GM23248 (cell line): ENCODE data around the gene PLCB2. TPM values are rescaled to one million over a fixed set of nuclear protein-coding genes. Genes with fewer than 3 reads are reported as not detected.

Source experiments
- DNase-seq: peaks from one replicate; pipeline ENCODE4 v3.0.0-alpha.2; 2015
- H2AFZ ChIP-seq: fragments of 200-600 bp; sonication (generic); 2 replicates; pipeline ENCODE4 v1.6.1; 2016; ENCODE audit warnings: antibody characterized with exemption
- H3F3A ChIP-seq: fragments of 200-600 bp; sonication (generic); 2 replicates; pipeline ENCODE4 v1.6.1; 2016; ENCODE audit warnings: mild to moderate bottlenecking, antibody characterized with exemption, mixed run types; ENCODE audit not compliant: insufficient read depth
- H3K27ac ChIP-seq: fragments of 200-600 bp; sonication (generic); 2 replicates; pipeline ENCODE4 v1.5.1; 2016; ENCODE audit warnings: mild to moderate bottlenecking
- H3K27me3 ChIP-seq: fragments of 200-600 bp; sonication (generic); replicated peaks from 2 replicates; pipeline ENCODE4 v1.6.1; 2016; ENCODE audit warnings: mild to moderate bottlenecking; ENCODE audit not compliant: insufficient read depth
- H3K36me3 ChIP-seq: fragments of 200-600 bp; sonication (generic); 2 replicates; pipeline ENCODE4 v1.6.1; 2016; ENCODE audit warnings: low read depth, mild to moderate bottlenecking
- H3K4me1 ChIP-seq: fragments of 200-600 bp; sonication (generic); 2 replicates; pipeline ENCODE4 v1.6.1; 2016; ENCODE audit warnings: mild to moderate bottlenecking; ENCODE audit not compliant: insufficient read depth
- H3K4me2 ChIP-seq: fragments of 200-600 bp; sonication (generic); one replicate; pipeline ENCODE4 v1.6.1; 2016; ENCODE audit warnings: mild to moderate bottlenecking; ENCODE audit not compliant: unreplicated experiment
- H3K4me3 ChIP-seq: fragments of 200-600 bp; sonication (generic); 2 replicates; pipeline ENCODE4 v1.5.1; 2016; ENCODE audit warnings: mild to moderate bottlenecking
- H3K79me2 ChIP-seq: fragments of 200-600 bp; sonication (generic); 2 replicates; pipeline ENCODE4 v1.6.1; 2016; ENCODE audit warnings: mild to moderate bottlenecking; ENCODE audit not compliant: insufficient read depth
- H3K9ac ChIP-seq: fragments of 200-600 bp; sonication (generic); 2 replicates; pipeline ENCODE4 v1.6.1; 2016; ENCODE audit warnings: mild to moderate bottlenecking
- H3K9me2 ChIP-seq: fragments of 200-600 bp; sonication (generic); 2 replicates; pipeline ENCODE4 v1.6.1; 2016; ENCODE audit warnings: mixed run types, mild to moderate bottlenecking, moderate library complexity; ENCODE audit not compliant: insufficient read depth
- H3K9me3 ChIP-seq: fragments of 200-600 bp; sonication (generic); one replicate; pipeline ENCODE4 v1.6.1; 2017; ENCODE audit warnings: low read depth
- H4K20me1 ChIP-seq: fragments of 200-600 bp; sonication (generic); 2 replicates; pipeline ENCODE4 v1.6.0; 2016; ENCODE audit not compliant: insufficient read depth
- EZH2 ChIP-seq: fragments of 200-600 bp; sonication (generic); IDR thresholded peaks from 2 replicates; pipeline ENCODE4 v1.6.1; 2018; ENCODE audit warnings: antibody characterized with exemption, mild to moderate bottlenecking; ENCODE audit not compliant: insufficient read depth, poor library complexity, severe bottlenecking
- EZH2phosphoT487 ChIP-seq: fragments of 200-600 bp; sonication (generic); IDR thresholded peaks from 2 replicates; pipeline ENCODE4 v1.6.1; 2018; ENCODE audit warnings: antibody characterized with exemption, moderate library complexity, mild to moderate bottlenecking, low read depth; ENCODE audit not compliant: insufficient read depth
- WGBS, 2 experiments: methylation state at CpG; one replicate each; pipeline ENCODE4 v1.1.6; 2015 to 2017; ENCODE audit warnings: low lambda C conversion rate in 2 of 2, low coverage in 1 of 2; ENCODE audit errors: missing lambda C conversion rate in 2 of 2; 5-methylcytosine and 5-hydroxymethylcytosine counted together
- in situ Hi-C: fragments of 300-500 bp; cut with MboI; formaldehyde crosslinking; loops from 2 replicates; pipeline ENCODE4 v1.15.0; 2020
- polyA plus RNA-seq: library from polyadenylated mRNA; unstranded; fragments of >200 nt; fragmentation: Nextera tagmentation; extraction: Ambion mirVana; gene quantifications from 2 replicates; pipeline ENCODE4 v1.2.1, GENCODE V29; 2016
- total RNA-seq: library from RNA; depleted of rRNA; stranded (reverse); fragments of >200 nt; shearing (Covaris generic); gene quantifications from 2 replicates; pipeline ENCODE4 v1.2.3, GENCODE V29; 2014

Gene PLCB2
- total and polyA plus RNA-seq, 2 experiments from 2014 or later = 0.54 to 1.1 TPM

GRCh38 chr15:40302981-40303380 lies 4.8 kb downstream of the PLCB2 start:
- H3K9me2 ChIP-seq = no peaks in the 10 kb centered on the region
- no peaks in the 10 kb centered on the region for H3F3A ChIP-seq
- no peaks in the 10 kb centered on the region for H3K9me3 ChIP-seq
- H3K4me3 ChIP-seq = no peak overlapping the region
- DNase-seq = no peak
- WGBS, 2 experiments = 66 to 71% methylated on average over 10 to 11 of the region's 11 CpGs
- no peaks in the 10 kb centered on the region for H3K79me2 ChIP-seq
- no peak overlapping the region for H3K27ac ChIP-seq
- no peak overlapping the region for H3K4me2 ChIP-seq
- no peak overlapping the region for H3K9ac ChIP-seq
- in situ Hi-C loops = no loop called here
- no peaks in the 10 kb centered on the region for H3K4me1 ChIP-seq
- H4K20me1 ChIP-seq = no peaks in the 10 kb centered on the region
- peaks cover 7% of the 10 kb centered on the region; the same call in 1 of the 2 replicates for H3K27me3 ChIP-seq
- no peaks in the 10 kb centered on the region for H3K36me3 ChIP-seq
- no peak overlapping the region for H2AFZ ChIP-seq
- no peak for TF ChIP-seq EZH2phosphoT487
- TF ChIP-seq EZH2 = no peak

GRCh38 chr15:40302288-40302886 lies 5.3 kb downstream of the PLCB2 start:
- in situ Hi-C loops = no loop called here
- no peak overlapping the region for H3K9ac ChIP-seq
- H3F3A ChIP-seq = no peaks in the 10 kb centered on the region
- WGBS, 2 experiments = 70 to 72% methylated on average over 16 to 19 of the region's 19 CpGs
- H3K4me3 ChIP-seq = no peak overlapping the region
- H3K36me3 ChIP-seq = no peaks in the 10 kb centered on the region
- H3K27me3 ChIP-seq = peaks cover 7% of the 10 kb centered on the region; the same call in 1 of the 2 replicates
- H4K20me1 ChIP-seq = no peaks in the 10 kb centered on the region
- no peaks in the 10 kb centered on the region for H3K4me1 ChIP-seq
- no peak for DNase-seq
- no peaks in the 10 kb centered on the region for H3K9me2 ChIP-seq
- TF ChIP-seq EZH2 = no peak
- no peak for TF ChIP-seq EZH2phosphoT487
- no peak overlapping the region for H3K4me2 ChIP-seq
- H3K27ac ChIP-seq = no peak overlapping the region
- no peaks in the 10 kb centered on the region for H3K9me3 ChIP-seq
- H2AFZ ChIP-seq = no peak overlapping the region
- H3K79me2 ChIP-seq = no peaks in the 10 kb centered on the region

GRCh38 chr15:40301467-40302179 lies 6.1 kb downstream of the PLCB2 start:
- no peak overlapping the region for H3K4me2 ChIP-seq
- peaks cover 12% of the 10 kb centered on the region; the same call in 1 of the 2 replicates for H3K27me3 ChIP-seq
- DNase-seq = no peak

GRCh38 chr15:40300771-40301170 lies 7.0 kb downstream of the PLCB2 start:
- Histone ChIP-seq H2AFZ (no peak overlapping the region), H3F3A (no peaks in the 10 kb centered on the region), H3K4me2 (no peak overlapping the region), H3K9ac (no peak overlapping the region), H3K36me3 (no peaks in the 10 kb centered on the region), H3K9me2 (no peaks in the 10 kb centered on the region), H3K4me1 (no peaks in the 10 kb centered on the region), H3K27ac (no peak overlapping the region), H4K20me1 (no peaks in the 10 kb centered on the region), H3K27me3 (peaks cover 16% of the 10 kb centered on the region; the same call in 1 of the 2 replicates), H3K79me2 (no peaks in the 10 kb centered on the region), H3K9me3 (no peaks in the 10 kb centered on the region), H3K4me3 (no peak overlapping the region)
- TF ChIP-seq EZH2phosphoT487 = no peak
- no peak for TF ChIP-seq EZH2
- DNase-seq = no peak
- WGBS, 2 experiments = 56 to 57% methylated on average over 2 of the region's 2 CpGs
- in situ Hi-C loops = no loop called here

More at GRCh38 chr15:40301467-40302179, 6.1 kb downstream of the PLCB2 start:
- in situ Hi-C loops = no loop called here
- H3K36me3 ChIP-seq = no peaks in the 10 kb centered on the region
- H4K20me1 ChIP-seq = no peaks in the 10 kb centered on the region
- no peaks in the 10 kb centered on the region for H3K79me2 ChIP-seq
- 57 to 59% methylated on average over 12 of the region's 12 CpGs for WGBS, 2 experiments
- no peak overlapping the region for H3K9ac ChIP-seq
- H3K9me3 ChIP-seq = no peaks in the 10 kb centered on the region
- no peak overlapping the region for H2AFZ ChIP-seq
- no peak overlapping the region for H3K27ac ChIP-seq
- H3K9me2 ChIP-seq = no peaks in the 10 kb centered on the region
- H3F3A ChIP-seq = no peaks in the 10 kb centered on the region
- no peak for TF ChIP-seq EZH2phosphoT487
- TF ChIP-seq EZH2 = no peak
- H3K4me1 ChIP-seq = no peaks in the 10 kb centered on the region
- no peak overlapping the region for H3K4me3 ChIP-seq
